Stimulated activated CD4-positive, alpha-beta T cell treated with anti-CD3 and anti-CD28 coated beads, Interleukin-2, amount 100 ng/mL, for 48 hours (primary cell): Measurements from ENCODE around the gene KLK2.
A peak's percentile ranks its signal among the peaks of the same experiment; 100 is the strongest.

Experiments
- DNase-seq, 2 donors: peaks; one replicate each; pipeline ENCODE4 v3.0.0-alpha.2; 2020

The KLK2 gene

GRCh38 chr19:50873056-50873455, at the start of gene KLK2:
KLK2 (plus strand) TSS chr19:50873439; CDS start chr19:50873474, 35 bp downstream.
- DNase-seq, result no peak

- no peak for DNase-seq
These were observed 46.6 kb upstream of the KLK2 start for GRCh38 chr19:50826492-50827240.

- DNase-seq, result no peak
These were observed 45.8 kb upstream of the KLK2 start for GRCh38 chr19:50827476-50827875.

GRCh38 chr19:50829801-50830200, 43.4 kb upstream of the KLK2 start:
- no peak for DNase-seq

- no peak for DNase-seq
These were observed 42.8 kb upstream of the KLK2 start for GRCh38 chr19:50830266-50831025.

GRCh38 chr19:50831026-50831396, 42.2 kb upstream of the KLK2 start:
- DNase-seq, result no peak

- no peak for DNase-seq
These were observed 40.6 kb upstream of the KLK2 start for GRCh38 chr19:50832666-50833065.

- no peak for DNase-seq
These were observed 40.0 kb upstream of the KLK2 start, which contains the start of gene KLK15 for GRCh38 chr19:50833117-50833801. KLK15 (minus strand) TSS chr19:50833574; CDS start chr19:50831492, 2,082 bp downstream.

- no peak for DNase-seq
These were observed 39.5 kb upstream of the KLK2 start for GRCh38 chr19:50833802-50834167.

- DNase-seq, result no peak
These were observed 38.0 kb upstream of the KLK2 start for GRCh38 chr19:50835103-50835784.

- peak; percentile 72 to 79 for DNase-seq
These were observed 37.3 kb upstream of the KLK2 start for GRCh38 chr19:50835785-50836542.

GRCh38 chr19:50836543-50837195, 36.6 kb upstream of the KLK2 start:
- DNase-seq, result no peak

- DNase-seq, result no peak
These were observed 35.9 kb upstream of the KLK2 start for GRCh38 chr19:50837300-50837699.

- no peak for DNase-seq
These were observed 35.0 kb upstream of the KLK2 start for GRCh38 chr19:50838239-50838638.

- DNase-seq, result no peak
These were observed 33.3 kb upstream of the KLK2 start for GRCh38 chr19:50839712-50840655.

- DNase-seq, result no peak
These were observed 31.1 kb upstream of the KLK2 start for GRCh38 chr19:50842130-50842529.

- DNase-seq, result no peak
These were observed 30.0 kb upstream of the KLK2 start for GRCh38 chr19:50843205-50843604.

GRCh38 chr19:50843701-50844221, 29.5 kb upstream of the KLK2 start:
- no peak for DNase-seq

- DNase-seq, result no peak
These were observed 28.8 kb upstream of the KLK2 start for GRCh38 chr19:50844296-50844935.

GRCh38 chr19:50850738-50851137, 22.5 kb upstream of the KLK2 start:
- no peak for DNase-seq
